Esophagus muscularis mucosa (tissue), 4 donors: Measurements from ENCODE around the gene S1PR2. TPM values are rescaled to one million over a fixed set of nuclear protein-coding genes. Genes with fewer than 3 reads are reported as not detected.
A peak's percentile ranks its signal among the peaks of the same experiment; 100 is the strongest.

Experiments used
- DNase-seq: peaks from one replicate; pipeline ENCODE4 v3.0.0-alpha.2; 2017; ENCODE audit errors: extremely low spot score
- H3K27ac ChIP-seq, 4 donors: fragments of 200-600 bp; sonication (generic); replicated peaks in 1 of 4; 1 replicate in 3 of 4; 2 replicates in 1 of 4; pipeline ENCODE4 v1.5.1; 2016 to 2019; ENCODE audit warnings: mild to moderate bottlenecking in 1 of 4
- H3K27me3 ChIP-seq, 4 donors: fragments of 200-600 bp; sonication (generic); one replicate each; pipeline versions ENCODE4 v1.5.1 to v1.6.0; 2016 to 2019
- H3K36me3 ChIP-seq, 4 donors: fragments of 200-600 bp; sonication (generic); one replicate each; pipeline ENCODE4 v1.5.1; 2016 to 2019
- H3K4me1 ChIP-seq, 4 donors: fragments of 200-600 bp; sonication (generic); one replicate each; pipeline ENCODE4 v1.5.1; 2016 to 2019
- H3K4me3 ChIP-seq, 4 donors: fragments of 200-600 bp; sonication (generic); 1 replicate in 2 of 4; 2 replicates in 2 of 4; pipeline ENCODE4 v1.5.1; 2016 to 2019; ENCODE audit warnings: mild to moderate bottlenecking in 4 of 4, moderate library complexity in 1 of 4
- H3K9me3 ChIP-seq, 4 donors: fragments of 200-600 bp; sonication (generic); 1 replicate in 3 of 4; 2 replicates in 1 of 4; pipeline ENCODE4 v1.5.1; 2016 to 2019
- CTCF ChIP-seq, 3 experiments: fragments of 200-600 bp in 2 of 3; fragments of 450-650 bp in 1 of 3; sonication (generic) in 2 of 3; IDR thresholded peaks; one replicate each; pipeline ENCODE4 v1.5.1; 2017 to 2019; ENCODE audit warnings: antibody characterized with exemption in 3 of 3, mild to moderate bottlenecking in 2 of 3, moderate library complexity in 1 of 3
- EP300 ChIP-seq: sonication (generic); formaldehyde crosslinking; IDR thresholded peaks from one replicate; pipeline ENCODE4 v1.6.1; 2017; ENCODE audit warnings: antibody characterized with exemption
- POLR2A ChIP-seq: fragments of 450-650 bp; IDR thresholded peaks from one replicate; pipeline ENCODE4 v1.6.1; 2017; ENCODE audit warnings: antibody characterized with exemption, moderate library complexity, mild to moderate bottlenecking, low read depth
- POLR2AphosphoS5 ChIP-seq, 2 donors: sonication (generic); formaldehyde crosslinking; IDR thresholded peaks; one replicate each; pipeline ENCODE4 v1.6.1; 2017; ENCODE audit warnings: antibody characterized with exemption in 2 of 2
- WGBS: methylation state at CpG from one replicate; pipeline ENCODE4 v1.1.5; 2018; 5-methylcytosine and 5-hydroxymethylcytosine counted together
- intact Hi-C: fragments of 100-400 bp; cut with DNase I; formaldehyde crosslinking; loops from one replicate; pipeline ENCODE4 v1.15.1; 2023
- total RNA-seq, 4 donors: library from RNA; depleted of rRNA; stranded (reverse); fragments of >200 nt; gene quantifications; one replicate each; pipeline versions ENCODE4 v1.1.0 to v1.2.1, GENCODE V29; 2016

The S1PR2 gene
- total RNA-seq, 4 donors from 2014 or later, result 14.5 to 27.7 (median 20.4) TPM

GRCh38 chr19:10235003-10235402 lies 3.9 kb upstream of the S1PR2 start:
- H3K27ac ChIP-seq, result peak overlapping the region in 1 of 4 donors; percentile 65
- no peaks in the 10 kb centered on the region for H3K36me3 ChIP-seq
- H3K4me3 ChIP-seq, result no peak overlapping the region
- peaks cover 27 to 46% (median 40%) of the 10 kb centered on the region in 4 donors for H3K4me1 ChIP-seq
- no peak for TF ChIP-seq POLR2A
- WGBS, result 73% methylated on average over 4 of the region's 4 CpGs
- no peak for DNase-seq
- intact Hi-C loops, result no loop called here
- no peaks in the 10 kb centered on the region for H3K27me3 ChIP-seq
- H3K9me3 ChIP-seq, result no peaks in the 10 kb centered on the region

- H3K4me1 ChIP-seq, result peaks cover 29 to 57% (median 50%) of the 10 kb centered on the region in 4 donors
- no peak overlapping the region for H3K27ac ChIP-seq
- no peaks in the 10 kb centered on the region for H3K27me3 ChIP-seq
- DNase-seq, result no peak
- intact Hi-C loops, result no loop called here
- WGBS, result 85% methylated on average over 4 of the region's 4 CpGs
- H3K36me3 ChIP-seq, result no peaks in the 10 kb centered on the region
- TF ChIP-seq POLR2A (no peak), EP300 (no peak), POLR2AphosphoS5 (IDR thresholded peaks at IDR 0.05) (no peak), CTCF (IDR thresholded peaks at IDR 0.05) (no peak)
- H3K4me3 ChIP-seq, result no peak overlapping the region
- H3K9me3 ChIP-seq, result no peaks in the 10 kb centered on the region
Observed at GRCh38 chr19:10233946-10234345, 2.8 kb upstream of the S1PR2 start.

GRCh38 chr19:10231612-10232228 lies 589 bp upstream of the S1PR2 start:
- Histone ChIP-seq H3K27ac (peak overlapping the region; percentile 82 to 91 (median 90)), H3K36me3 (no peaks in the 10 kb centered on the region), H3K4me1 (peaks cover 27 to 65% (median 59%) of the 10 kb centered on the region in 4 donors), H3K4me3 (peak overlapping the region; percentile 75 to 99 (median 94)), H3K27me3 (no peaks in the 10 kb centered on the region), H3K9me3 (no peaks in the 10 kb centered on the region)
- WGBS, result 75% methylated on average over 8 of the region's 8 CpGs
- TF ChIP-seq CTCF (IDR thresholded peaks at IDR 0.05) (no peak), POLR2AphosphoS5 (IDR thresholded peaks at IDR 0.05) (no peak), POLR2A (no peak), EP300 (no peak)
- DNase-seq, result no peak
- intact Hi-C loops, result no loop called here

- Histone ChIP-seq H3K27me3 (no peaks in the 10 kb centered on the region), H3K4me1 (peaks cover 20 to 60% (median 56%) of the 10 kb centered on the region in 4 donors), H3K4me3 (peak overlapping the region; percentile 75 to 99 (median 94)), H3K27ac (peak overlapping the region; percentile 82 to 91 (median 90)), H3K36me3 (no peaks in the 10 kb centered on the region), H3K9me3 (no peaks in the 10 kb centered on the region)
- intact Hi-C loops, result no loop called here
- no peak for TF ChIP-seq CTCF (IDR thresholded peaks at IDR 0.05)
- no peak for TF ChIP-seq POLR2AphosphoS5 (IDR thresholded peaks at IDR 0.05)
- TF ChIP-seq EP300, result no peak
- TF ChIP-seq POLR2A, result no peak
- under 1% methylated on average over 26 of the region's 70 CpGs for WGBS
- no peak for DNase-seq
Observed at GRCh38 chr19:10230173-10230860, 814 bp downstream of the S1PR2 start.

GRCh38 chr19:10228920-10229319 lies 2.2 kb downstream of the S1PR2 start:
- H3K4me1 ChIP-seq, result peaks cover 20 to 62% (median 56%) of the 10 kb centered on the region in 4 donors
- no peaks in the 10 kb centered on the region for H3K9me3 ChIP-seq
- peak overlapping the region; percentile 75 to 99 (median 94) for H3K4me3 ChIP-seq
- intact Hi-C loops, result no loop called here
- peaks cover 0 to 8% (median 7%) of the 10 kb centered on the region in 4 donors for H3K36me3 ChIP-seq
- DNase-seq, result no peak
- H3K27me3 ChIP-seq, result no peaks in the 10 kb centered on the region
- 48% methylated on average over 2 of the region's 2 CpGs for WGBS
- TF ChIP-seq POLR2AphosphoS5 (IDR thresholded peaks at IDR 0.05) (no peak), POLR2A (no peak), EP300 (no peak), CTCF (IDR thresholded peaks at IDR 0.05) (peak; percentile 47 to 57 (median 54))
- H3K27ac ChIP-seq, result peak overlapping the region; percentile 82 to 91 (median 90)
